ENCODE measurements around the gene NOP9. TPM values are rescaled to one million over a fixed set of nuclear protein-coding genes. Genes with fewer than 3 reads are reported as not detected.

Gene NOP9
- 31.3 and 41.3 TPM in 2 replicates for total RNA-seq

- peak; percentile 59 for DNase-seq (ENCODE audit: low read depth, low spot score)
Measured at GRCh38 chr14:24299255-24300191, at the start of gene NOP9, which contains the start of gene DHRS1. NOP9 (plus strand) TSS chr14:24299850; CDS start chr14:24299955, 105 bp downstream. DHRS1 (minus strand) TSS chr14:24299780; CDS start chr14:24299106, 674 bp downstream.

- no peak for DNase-seq (ENCODE audit: low read depth, low spot score)
Measured at GRCh38 chr14:24250354-24250753, 49.3 kb upstream of the NOP9 start.

GRCh38 chr14:24251880-24252288, 47.8 kb upstream of the NOP9 start:
- no peak for DNase-seq (ENCODE audit: low read depth, low spot score)

- no peak for DNase-seq (ENCODE audit: low read depth, low spot score)
Measured at GRCh38 chr14:24252289-24253124, 47.1 kb upstream of the NOP9 start.

- no peak for DNase-seq (ENCODE audit: low read depth, low spot score)
Measured at GRCh38 chr14:24253936-24254335, 45.7 kb upstream of the NOP9 start.

- no peak for DNase-seq (ENCODE audit: low read depth, low spot score)
Measured at GRCh38 chr14:24254630-24255392, 44.8 kb upstream of the NOP9 start.

- DNase-seq (ENCODE audit: low read depth, low spot score), result no peak
Measured at GRCh38 chr14:24255438-24255837, 44.2 kb upstream of the NOP9 start.

GRCh38 chr14:24255931-24256711, 43.5 kb upstream of the NOP9 start:
- no peak for DNase-seq (ENCODE audit: low read depth, low spot score)

GRCh38 chr14:24256960-24257359, 42.7 kb upstream of the NOP9 start:
- DNase-seq (ENCODE audit: low read depth, low spot score), result no peak

- DNase-seq (ENCODE audit: low read depth, low spot score), result no peak
Measured at GRCh38 chr14:24258119-24258518, 41.5 kb upstream of the NOP9 start.

- DNase-seq (ENCODE audit: low read depth, low spot score), result no peak
Measured at GRCh38 chr14:24258548-24259265, 40.9 kb upstream of the NOP9 start.

- no peak for DNase-seq (ENCODE audit: low read depth, low spot score)
Measured at GRCh38 chr14:24259282-24260025, 40.2 kb upstream of the NOP9 start.

GRCh38 chr14:24260026-24260779, 39.4 kb upstream of the NOP9 start:
- DNase-seq (ENCODE audit: low read depth, low spot score), result no peak

- no peak for DNase-seq (ENCODE audit: low read depth, low spot score)
Measured at GRCh38 chr14:24260780-24261157, 38.9 kb upstream of the NOP9 start.

- DNase-seq (ENCODE audit: low read depth, low spot score), result no peak
Measured at GRCh38 chr14:24261256-24261968, 38.2 kb upstream of the NOP9 start.

GRCh38 chr14:24261969-24262327, 37.7 kb upstream of the NOP9 start:
- no peak for DNase-seq (ENCODE audit: low read depth, low spot score)

GRCh38 chr14:24262821-24263733, 36.6 kb upstream of the NOP9 start, which contains the start of gene TGM1:
TGM1 (minus strand) TSS chr14:24263177; CDS start chr14:24262352, 825 bp downstream.
- DNase-seq (ENCODE audit: low read depth, low spot score), result no peak

Measured in pulmonary artery endothelial cell (primary cell).